ENCODE measurements around the gene PDE3B.
"Not testable (repeated sequence)": the region's sequence is repeated elsewhere in the genome, so short reads cannot be mapped to it uniquely, and the experiment has no call there.

The PDE3B gene

DNA sequence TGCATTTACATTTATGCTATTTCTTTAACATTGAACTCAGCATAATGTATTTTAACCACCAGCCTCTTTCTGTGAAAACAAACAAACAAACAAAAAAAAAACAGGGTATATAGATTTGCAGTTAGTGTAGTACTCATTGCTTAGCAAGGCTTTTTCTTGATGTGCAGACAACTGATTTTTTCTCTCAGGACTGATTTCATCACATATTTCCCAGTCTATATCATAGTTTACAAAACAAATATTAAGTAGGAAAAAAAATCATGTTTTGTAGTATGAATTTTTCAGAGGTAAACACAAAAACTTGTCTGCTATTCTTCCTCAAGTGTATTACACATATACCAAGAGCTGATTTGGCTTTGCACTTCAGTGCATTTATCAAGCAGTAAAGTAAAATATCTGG, 123.0 kb downstream of the PDE3B start:
- TF ChIP-seq, protein P1, sequence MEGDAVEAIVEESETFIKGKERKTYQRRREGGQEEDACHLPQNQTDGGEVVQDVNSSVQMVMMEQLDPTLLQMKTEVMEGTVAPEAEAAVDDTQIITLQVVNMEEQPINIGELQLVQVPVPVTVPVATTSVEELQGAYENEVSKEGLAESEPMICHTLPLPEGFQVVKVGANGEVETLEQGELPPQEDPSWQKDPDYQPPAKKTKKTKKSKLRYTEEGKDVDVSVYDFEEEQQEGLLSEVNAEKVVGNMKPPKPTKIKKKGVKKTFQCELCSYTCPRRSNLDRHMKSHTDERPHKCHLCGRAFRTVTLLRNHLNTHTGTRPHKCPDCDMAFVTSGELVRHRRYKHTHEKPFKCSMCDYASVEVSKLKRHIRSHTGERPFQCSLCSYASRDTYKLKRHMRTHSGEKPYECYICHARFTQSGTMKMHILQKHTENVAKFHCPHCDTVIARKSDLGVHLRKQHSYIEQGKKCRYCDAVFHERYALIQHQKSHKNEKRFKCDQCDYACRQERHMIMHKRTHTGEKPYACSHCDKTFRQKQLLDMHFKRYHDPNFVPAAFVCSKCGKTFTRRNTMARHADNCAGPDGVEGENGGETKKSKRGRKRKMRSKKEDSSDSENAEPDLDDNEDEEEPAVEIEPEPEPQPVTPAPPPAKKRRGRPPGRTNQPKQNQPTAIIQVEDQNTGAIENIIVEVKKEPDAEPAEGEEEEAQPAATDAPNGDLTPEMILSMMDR (IDR thresholded peaks at IDR 0.05; ENCODE audit: low read depth, low read length, missing control alignments) = no peak
- DNase-seq (ENCODE audit: low read depth) = no peak
- H3K4me3 ChIP-seq (ENCODE audit: low read depth, low read length) = no peak overlapping the region

GRCh38 chr11:14768526-14769188, 125.1 kb downstream of the PDE3B start:
- DNase-seq (ENCODE audit: low read depth) = peak; percentile 15
- H3K4me3 ChIP-seq (ENCODE audit: low read depth, low read length) = no peak overlapping the region
- TF ChIP-seq, protein P1 (IDR thresholded peaks at IDR 0.05; ENCODE audit: low read depth, low read length, missing control alignments) = no peak

- no peak for DNase-seq (ENCODE audit: low read depth)
- TF ChIP-seq, protein P1 (IDR thresholded peaks at IDR 0.05; ENCODE audit: low read depth, low read length, missing control alignments) = peak; percentile 8
- no peak overlapping the region for H3K4me3 ChIP-seq (ENCODE audit: low read depth, low read length)
Observed at GRCh38 chr11:14773755-14774154, 130.2 kb downstream of the PDE3B start.

GRCh38 chr11:14774721-14775120, 131.1 kb downstream of the PDE3B start:
- DNase-seq (ENCODE audit: low read depth) = no peak
- no peak overlapping the region for H3K4me3 ChIP-seq (ENCODE audit: low read depth, low read length)
- TF ChIP-seq, protein P1 (IDR thresholded peaks at IDR 0.05; ENCODE audit: low read depth, low read length, missing control alignments) = no peak

DNA sequence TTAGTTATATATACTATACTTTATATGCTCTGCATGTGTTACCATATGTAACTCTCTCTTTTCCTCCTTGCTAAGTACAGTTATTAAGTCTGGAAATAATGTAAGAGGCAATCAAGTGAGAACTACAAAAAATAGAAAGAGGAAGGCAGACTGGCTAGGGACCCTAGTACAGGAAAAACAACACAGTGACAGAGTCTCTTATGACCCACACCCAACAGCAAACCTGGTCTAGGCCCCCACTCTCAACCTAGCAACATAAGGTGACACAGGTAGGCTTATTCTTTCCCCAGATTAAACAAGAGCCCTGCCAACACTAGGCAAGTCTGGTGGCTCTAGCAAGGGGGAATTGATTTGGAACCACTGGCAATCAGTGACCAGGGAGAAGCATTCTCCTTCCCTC, 132.3 kb downstream of the PDE3B start:
- TF ChIP-seq, protein P1 (IDR thresholded peaks at IDR 0.05; ENCODE audit: low read depth, low read length, missing control alignments) = no peak
- H3K4me3 ChIP-seq (ENCODE audit: low read depth, low read length) = no peak overlapping the region
- DNase-seq (ENCODE audit: low read depth) = no peak

- not testable (repeated sequence) for H3K4me3 ChIP-seq (ENCODE audit: low read depth, low read length); DNase-seq (ENCODE audit: low read depth)
Observed at GRCh38 chr11:14778460-14778859, 134.9 kb downstream of the PDE3B start.

DNA sequence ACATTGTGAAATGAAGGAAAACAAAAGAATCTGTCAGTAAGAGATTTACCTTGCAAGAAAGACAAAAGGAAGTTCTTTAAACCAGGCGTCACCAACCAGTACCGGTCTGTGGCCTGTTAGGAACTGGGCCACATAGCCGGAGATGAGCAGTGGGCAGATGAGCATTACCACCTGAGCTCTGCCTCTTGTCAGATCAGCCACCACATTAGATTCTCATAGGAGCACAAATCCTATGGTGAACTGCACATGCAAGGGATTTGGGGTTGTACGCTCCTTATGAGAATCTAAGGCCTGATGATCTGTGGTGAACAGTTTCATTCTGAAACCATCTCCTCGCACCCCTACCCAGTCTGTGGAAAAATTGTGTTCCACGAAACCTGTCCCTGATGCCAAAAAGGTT, 140.2 kb downstream of the PDE3B start:
- no peak for DNase-seq (ENCODE audit: low read depth)
- TF ChIP-seq, protein P1 (IDR thresholded peaks at IDR 0.05; ENCODE audit: low read depth, low read length, missing control alignments) = no peak
- no peak overlapping the region for H3K4me3 ChIP-seq (ENCODE audit: low read depth, low read length)
